Measurements from ENCODE around the gene ADGRD1.

The ADGRD1 gene

GRCh38 chr12:131137009-131137835 is 183.5 kb downstream of the ADGRD1 start:
- DNase-seq (ENCODE audit: low read depth) = no peak

- DNase-seq (ENCODE audit: low read depth) = no peak
Measured at GRCh38 chr12:131137836-131138637, 184.3 kb downstream of the ADGRD1 start.

GRCh38 chr12:131138638-131139362 is 185.1 kb downstream of the ADGRD1 start:
- DNase-seq (ENCODE audit: low read depth) = no peak

GRCh38 chr12:131139363-131140068 is 185.8 kb downstream of the ADGRD1 start:
- DNase-seq (ENCODE audit: low read depth) = no peak

GRCh38 chr12:131140069-131140435 is 186.3 kb downstream of the ADGRD1 start:
- no peak for DNase-seq (ENCODE audit: low read depth)

GRCh38 chr12:131140697-131141096 is 187.0 kb downstream of the ADGRD1 start:
- no peak for DNase-seq (ENCODE audit: low read depth)

GRCh38 chr12:131141514-131141913 is 187.8 kb downstream of the ADGRD1 start:
- DNase-seq (ENCODE audit: low read depth) = no peak

- DNase-seq (ENCODE audit: low read depth) = no peak
Measured at GRCh38 chr12:131142891-131143657, 189.4 kb downstream of the ADGRD1 start.

- DNase-seq (ENCODE audit: low read depth) = no peak
Measured at GRCh38 chr12:131146173-131146675, 192.5 kb downstream of the ADGRD1 start.

- DNase-seq (ENCODE audit: low read depth) = no peak
Measured at GRCh38 chr12:131147293-131147692, 193.6 kb downstream of the ADGRD1 start.

GRCh38 chr12:131147894-131148293 is 194.2 kb downstream of the ADGRD1 start:
- no peak for DNase-seq (ENCODE audit: low read depth)

GRCh38 chr12:131151558-131152345 is 198.0 kb downstream of the ADGRD1 start:
- no peak for DNase-seq (ENCODE audit: low read depth)

GRCh38 chr12:131152587-131152986 is 198.9 kb downstream of the ADGRD1 start:
- DNase-seq (ENCODE audit: low read depth) = no peak

GRCh38 chr12:131153016-131153415 is 199.3 kb downstream of the ADGRD1 start:
- no peak for DNase-seq (ENCODE audit: low read depth)

GRCh38 chr12:131153956-131154355 is 200.2 kb downstream of the ADGRD1 start:
- DNase-seq (ENCODE audit: low read depth) = no peak

- no peak for DNase-seq (ENCODE audit: low read depth)
Measured at GRCh38 chr12:131155131-131155530, 201.4 kb downstream of the ADGRD1 start.

GRCh38 chr12:131157743-131158142 is 204.0 kb downstream of the ADGRD1 start:
- no peak for DNase-seq (ENCODE audit: low read depth)

- DNase-seq (ENCODE audit: low read depth) = no peak
Measured at GRCh38 chr12:131159660-131160059, 206.0 kb downstream of the ADGRD1 start.

GRCh38 chr12:131162113-131162512 is 208.4 kb downstream of the ADGRD1 start:
- DNase-seq (ENCODE audit: low read depth) = no peak

- no peak for DNase-seq (ENCODE audit: low read depth)
Measured at GRCh38 chr12:131163189-131163738, 209.6 kb downstream of the ADGRD1 start.
